DOHH2 (cell line): Measurements from ENCODE around the gene PCDHGA6.

Experiments used
- CTCF ChIP-seq: fragments of 200-600 bp; sonication (generic); IDR thresholded peaks from one replicate; pipeline ENCODE4 v1.5.1; 2014; ENCODE audit warnings: antibody characterized with exemption, mild to moderate bottlenecking, low read depth, low read length; ENCODE audit not compliant: poor library complexity, severe bottlenecking
- EZH2phosphoT487 ChIP-seq: fragments of 200-600 bp; sonication (generic); IDR thresholded peaks from 2 replicates; pipeline ENCODE4 v1.6.1; 2017; ENCODE audit warnings: borderline replicate concordance, mild to moderate bottlenecking, antibody characterized with exemption, low read length, moderate library complexity, mixed read lengths

- TF ChIP-seq EZH2phosphoT487 (no peak), CTCF (no peak)
Observed at GRCh38 chr5:141356950-141357349, 16.7 kb upstream of the PCDHGA6 start.
